Effector memory CD4-positive, alpha-beta T cell (primary cell): ENCODE measurements around the gene SZRD1.

Source experiments
- DNase-seq, 3 donors: peaks; one replicate each; pipeline ENCODE4 v3.0.0-alpha.2; 2020
- H3K27ac ChIP-seq: 2 replicates; pipeline ENCODE4 v1.7.0; 2013; ENCODE audit warnings: mild to moderate bottlenecking, low read length, moderate library complexity; ENCODE audit not compliant: insufficient read depth, poor library complexity, severe bottlenecking
- H3K27me3 ChIP-seq: replicated peaks from 2 replicates; pipeline ENCODE4 v1.7.0; 2013; ENCODE audit warnings: mild to moderate bottlenecking, low read length; ENCODE audit not compliant: insufficient read depth, control insufficient read depth, poor library complexity, severe bottlenecking
- H3K36me3 ChIP-seq: 2 replicates; pipeline ENCODE4 v1.7.0; 2013; ENCODE audit warnings: mild to moderate bottlenecking, low read length, moderate library complexity; ENCODE audit not compliant: control insufficient read depth, insufficient read depth
- H3K4me1 ChIP-seq: 2 replicates; pipeline ENCODE4 v1.7.0; 2013; ENCODE audit warnings: low read length, mild to moderate bottlenecking; ENCODE audit not compliant: control insufficient read depth, insufficient read depth, poor library complexity, severe bottlenecking
- H3K4me3 ChIP-seq: 2 replicates; pipeline ENCODE4 v1.7.0; 2013; ENCODE audit warnings: low read length, low read depth, mild to moderate bottlenecking; ENCODE audit not compliant: insufficient read depth, poor library complexity, severe bottlenecking
- H3K9me3 ChIP-seq: 2 replicates; pipeline ENCODE4 v1.7.0; 2013; ENCODE audit warnings: mild to moderate bottlenecking, low read length, moderate library complexity; ENCODE audit not compliant: control insufficient read depth

The SZRD1 gene

DNA sequence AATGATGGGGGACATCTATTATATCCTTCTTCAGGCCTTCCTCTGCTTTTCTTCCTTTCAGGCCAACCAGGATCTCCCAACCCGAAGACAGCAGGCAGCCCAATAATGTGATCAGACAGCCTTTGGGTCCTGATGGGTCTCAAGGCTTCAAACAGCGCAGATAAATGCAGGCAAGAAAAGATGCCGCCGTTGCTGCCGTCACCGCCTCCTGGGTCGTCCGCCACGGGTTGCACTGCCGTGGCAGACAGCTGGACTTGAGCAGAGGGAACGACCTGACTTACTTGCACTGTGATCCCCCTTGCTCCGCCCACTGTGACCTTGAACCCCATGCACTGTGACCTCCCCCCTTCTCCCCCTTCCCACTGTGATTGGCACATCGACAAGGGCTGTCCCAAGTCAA, 27.9 kb downstream of the SZRD1 start:
- H3K4me1 ChIP-seq: peaks cover 9% of the 10 kb centered on the region
- DNase-seq: no peak
- no peak overlapping the region for H3K27ac ChIP-seq
- H3K36me3 ChIP-seq: peaks cover 51% of the 10 kb centered on the region
- H3K4me3 ChIP-seq: no peak overlapping the region
- no peaks in the 10 kb centered on the region for H3K9me3 ChIP-seq
- no peaks in the 10 kb centered on the region for H3K27me3 ChIP-seq

DNA sequence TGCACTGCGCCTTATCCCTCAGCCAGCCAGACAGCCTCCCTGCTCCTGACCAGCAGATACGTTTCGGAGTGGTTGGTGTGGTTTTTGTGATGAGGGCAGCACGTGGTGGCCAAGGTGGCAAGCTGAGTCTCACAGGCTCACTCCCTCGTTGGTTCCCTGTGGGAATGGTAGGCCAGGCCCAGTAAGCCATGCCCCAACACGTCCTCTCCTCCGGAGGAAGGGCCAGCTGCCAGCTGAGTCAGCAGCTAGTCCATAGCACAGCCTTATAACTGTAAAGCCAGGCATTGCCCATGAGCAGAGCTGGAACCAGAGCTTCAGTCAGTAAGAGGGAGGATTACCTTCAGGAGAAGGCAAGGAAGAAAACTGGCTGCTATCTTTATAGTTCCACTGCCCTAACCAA, 29.5 kb downstream of the SZRD1 start:
- Histone ChIP-seq H3K4me1 (peaks cover under 1% of the 10 kb centered on the region), H3K36me3 (peaks cover 51% of the 10 kb centered on the region), H3K9me3 (no peaks in the 10 kb centered on the region), H3K4me3 (no peak overlapping the region), H3K27ac (no peak overlapping the region), H3K27me3 (no peaks in the 10 kb centered on the region)
- no peak for DNase-seq

DNA sequence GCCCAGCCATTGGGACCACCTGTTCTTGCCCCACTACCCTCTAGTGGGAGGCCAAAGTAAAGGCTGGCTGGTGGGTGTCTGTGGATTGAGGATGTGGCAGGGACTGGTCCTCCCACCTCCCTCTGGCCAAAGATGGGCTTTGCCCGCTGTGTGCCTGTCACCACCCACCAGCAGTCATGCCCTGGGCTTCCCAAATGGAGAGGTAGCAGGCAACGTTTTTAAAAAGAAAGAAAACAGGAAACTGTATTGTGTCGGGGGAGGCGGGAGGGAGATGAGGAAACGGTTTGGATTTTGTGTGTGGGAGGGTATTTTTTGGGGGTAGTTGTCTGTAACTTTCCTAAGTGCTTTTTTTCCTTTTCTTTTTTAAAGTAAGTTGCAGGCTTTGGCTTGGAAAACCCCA, 30.1 kb downstream of the SZRD1 start:
- Histone ChIP-seq H3K4me3 (no peak overlapping the region), H3K4me1 (no peaks in the 10 kb centered on the region), H3K9me3 (no peaks in the 10 kb centered on the region), H3K27me3 (no peaks in the 10 kb centered on the region), H3K36me3 (peaks cover 51% of the 10 kb centered on the region), H3K27ac (no peak overlapping the region)
- DNase-seq: no peak

DNA sequence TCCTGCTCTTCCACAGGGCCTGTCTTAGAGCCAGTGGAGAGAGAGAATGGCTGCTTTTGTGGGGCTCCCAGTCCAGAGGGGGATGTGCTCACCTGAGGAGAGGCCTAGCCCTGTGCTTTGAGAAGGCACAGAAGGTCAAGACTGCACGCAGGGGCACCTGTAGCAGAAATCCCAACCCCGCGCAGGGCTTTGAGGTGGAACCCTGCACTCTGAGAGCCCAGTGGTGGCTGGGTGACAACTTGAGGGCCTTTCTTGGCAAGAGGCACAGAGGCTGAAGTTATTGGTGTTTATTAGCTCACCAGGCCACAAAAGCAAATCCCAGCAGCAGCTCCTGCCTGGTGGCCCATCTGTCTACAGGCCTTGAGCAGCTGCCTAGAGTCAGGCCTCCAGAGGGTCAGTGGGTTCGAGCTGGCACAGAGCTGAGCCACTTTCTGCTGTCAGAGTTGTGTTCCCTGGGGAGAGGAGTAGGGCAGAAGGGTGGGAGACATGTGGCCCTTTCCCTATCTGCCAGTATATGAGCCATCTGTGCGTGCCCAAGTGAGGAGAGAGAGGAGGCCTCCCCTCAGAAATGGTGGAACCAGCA, 31.4 kb downstream of the SZRD1 start:
- no peaks in the 10 kb centered on the region for H3K9me3 ChIP-seq
- DNase-seq: no peak
- no peaks in the 10 kb centered on the region for H3K27me3 ChIP-seq
- H3K27ac ChIP-seq: no peak overlapping the region
- H3K4me1 ChIP-seq: no peaks in the 10 kb centered on the region
- H3K4me3 ChIP-seq: no peak overlapping the region
- peaks cover 41% of the 10 kb centered on the region for H3K36me3 ChIP-seq

DNA sequence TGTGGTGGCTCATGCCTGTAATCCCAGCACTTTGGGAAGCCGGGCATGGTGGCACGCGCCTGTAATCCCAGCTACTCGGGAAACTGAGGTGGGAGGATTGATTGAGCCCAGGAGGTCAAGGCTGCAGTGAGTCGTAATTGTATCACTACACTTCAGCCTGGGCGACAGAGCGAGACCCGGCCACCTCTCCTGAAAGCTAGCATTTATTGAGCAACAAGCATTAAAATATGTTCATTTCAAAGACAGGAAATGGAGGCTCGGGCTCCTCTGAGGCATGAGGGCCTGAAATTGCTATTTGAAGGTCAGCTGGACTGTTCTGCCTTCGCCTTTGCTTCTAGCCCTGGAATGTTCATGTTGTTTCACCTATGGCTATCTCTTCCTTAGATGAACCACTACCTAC, 35.7 kb downstream of the SZRD1 start:
- H3K9me3 ChIP-seq: no peaks in the 10 kb centered on the region
- H3K4me3 ChIP-seq: no peak overlapping the region
- no peaks in the 10 kb centered on the region for H3K4me1 ChIP-seq
- no peak for DNase-seq
- H3K27ac ChIP-seq: no peak overlapping the region
- no peaks in the 10 kb centered on the region for H3K36me3 ChIP-seq
- no peaks in the 10 kb centered on the region for H3K27me3 ChIP-seq

DNA sequence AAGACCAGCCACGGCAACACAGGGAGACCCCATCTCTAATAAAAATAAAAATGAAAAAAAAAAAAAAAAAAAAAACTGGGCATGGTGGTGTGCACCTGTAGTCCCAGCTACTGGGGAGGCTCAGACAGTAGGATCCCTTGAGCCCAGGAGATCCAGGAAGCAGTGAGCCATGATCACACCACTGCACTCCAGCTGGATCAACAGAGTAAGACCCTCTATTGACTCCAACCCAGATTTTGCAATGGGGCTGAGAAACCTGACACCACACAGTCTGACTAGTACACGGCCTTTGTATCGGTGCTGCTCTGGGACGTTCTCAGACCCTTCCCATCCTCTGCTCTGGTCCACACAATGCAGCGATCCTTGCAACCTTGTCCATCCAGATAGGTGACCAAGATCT, 38.4 kb downstream of the SZRD1 start:
- H3K27me3 ChIP-seq: no peaks in the 10 kb centered on the region
- H3K4me1 ChIP-seq: no peaks in the 10 kb centered on the region
- H3K36me3 ChIP-seq: no peaks in the 10 kb centered on the region
- H3K27ac ChIP-seq: no peak overlapping the region
- no peak for DNase-seq
- H3K4me3 ChIP-seq: no peak overlapping the region
- H3K9me3 ChIP-seq: no peaks in the 10 kb centered on the region

DNA sequence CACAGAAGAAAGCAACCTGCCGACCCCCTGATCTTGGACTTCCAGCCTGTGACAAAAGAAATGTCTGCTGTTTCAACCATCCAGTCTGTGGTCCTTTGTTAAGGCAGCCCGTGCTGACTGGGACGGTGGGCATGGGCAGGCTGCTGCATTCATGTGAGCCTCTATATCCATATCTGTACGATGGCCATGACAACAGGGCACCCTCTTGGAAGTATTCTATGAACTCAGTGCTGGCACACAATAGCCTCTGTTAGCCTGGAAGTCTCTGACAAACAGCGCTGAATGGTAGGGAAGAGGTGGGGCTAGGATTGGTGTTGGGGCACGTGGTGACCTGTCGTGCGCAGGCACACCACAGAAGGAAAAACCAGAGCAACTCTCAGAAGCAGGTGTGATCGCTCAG, 39.8 kb downstream of the SZRD1 start:
- Histone ChIP-seq H3K9me3 (no peaks in the 10 kb centered on the region), H3K4me3 (no peak overlapping the region), H3K36me3 (no peaks in the 10 kb centered on the region), H3K4me1 (no peaks in the 10 kb centered on the region), H3K27ac (no peak overlapping the region), H3K27me3 (no peaks in the 10 kb centered on the region)
- DNase-seq: no peak

DNA sequence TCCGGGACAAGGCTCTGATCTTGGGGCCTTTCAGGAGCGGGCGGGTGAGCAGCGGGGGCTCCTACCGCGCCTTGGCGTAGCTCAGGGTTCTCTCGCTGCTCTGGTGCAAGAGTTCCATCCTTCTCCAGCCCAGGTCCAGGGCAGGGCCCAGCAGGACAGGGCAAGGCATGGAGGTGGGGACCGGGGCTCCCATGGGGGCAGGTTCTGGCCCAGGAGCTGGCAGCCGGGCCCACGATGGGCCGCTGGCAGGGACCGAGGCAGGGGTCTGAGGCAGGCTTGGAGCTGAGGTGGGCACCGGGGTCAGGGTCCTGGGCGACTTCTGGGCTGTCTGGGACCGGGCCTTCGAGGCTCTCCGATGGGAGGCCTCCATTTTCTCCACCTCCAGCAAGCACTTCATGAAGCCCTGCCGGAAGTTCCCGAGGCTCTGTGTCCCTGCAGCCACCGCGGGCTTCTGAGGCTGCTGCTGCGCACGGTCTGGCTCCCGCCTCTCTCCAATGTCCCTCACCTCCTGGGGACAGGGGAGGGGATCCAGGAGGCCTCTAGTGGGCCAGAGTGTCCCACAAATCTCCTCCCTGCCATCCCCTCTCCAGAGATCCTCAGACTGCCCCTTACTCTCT, 42.6 kb downstream of the SZRD1 start:
- no peak overlapping the region for H3K4me3 ChIP-seq

DNA sequence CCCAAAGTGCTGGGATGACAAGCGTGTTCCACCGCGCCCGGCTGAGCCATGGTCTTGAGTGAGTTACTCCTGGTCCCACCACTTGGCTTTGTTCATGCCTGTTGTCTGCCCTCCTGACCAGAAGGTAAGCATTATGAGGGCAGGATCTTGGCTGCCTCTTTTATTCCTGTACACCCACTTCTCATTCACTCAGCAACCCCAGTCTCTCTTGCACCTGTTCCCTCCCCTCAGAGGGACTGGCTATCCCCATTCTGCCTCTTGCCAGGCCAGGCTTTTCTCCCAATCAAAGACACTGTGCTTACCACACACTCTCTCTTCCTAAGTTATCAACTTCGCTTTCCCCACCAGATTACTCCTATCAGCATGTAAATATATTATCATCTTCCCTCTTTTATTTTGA, 43.8 kb downstream of the SZRD1 start:
- no peak for DNase-seq
- no peaks in the 10 kb centered on the region for H3K36me3 ChIP-seq
- no peak overlapping the region for H3K27ac ChIP-seq
- H3K27me3 ChIP-seq: no peaks in the 10 kb centered on the region
- no peaks in the 10 kb centered on the region for H3K9me3 ChIP-seq
- no peak overlapping the region for H3K4me3 ChIP-seq
- no peaks in the 10 kb centered on the region for H3K4me1 ChIP-seq

More for the DNA sequence above, 42.6 kb downstream of the SZRD1 start:
- H3K27ac ChIP-seq: no peak overlapping the region
- DNase-seq: no peak
- H3K9me3 ChIP-seq: no peaks in the 10 kb centered on the region
- no peaks in the 10 kb centered on the region for H3K36me3 ChIP-seq
- no peaks in the 10 kb centered on the region for H3K4me1 ChIP-seq
- no peaks in the 10 kb centered on the region for H3K27me3 ChIP-seq

DNA sequence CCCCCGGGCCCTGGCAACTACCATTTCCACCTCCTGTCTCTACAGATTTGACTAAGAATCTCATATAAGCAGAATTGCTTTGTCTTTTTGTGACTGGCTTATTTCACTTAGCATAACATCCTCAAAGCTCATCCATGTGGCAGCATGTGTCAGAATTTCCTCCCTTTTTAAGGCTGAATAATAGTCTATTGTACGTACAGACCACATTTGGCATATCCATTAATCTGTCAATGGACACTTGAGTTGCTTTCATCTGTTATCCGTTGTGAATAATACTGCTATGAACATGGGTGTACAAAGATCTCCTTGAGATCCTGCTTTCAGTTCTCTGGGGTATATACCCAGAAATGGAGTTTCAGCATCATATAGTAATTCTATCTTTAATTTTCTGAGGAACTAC, 46.1 kb downstream of the SZRD1 start:
- no peak overlapping the region for H3K4me3 ChIP-seq
- H3K4me1 ChIP-seq: no peaks in the 10 kb centered on the region
- H3K27ac ChIP-seq: no peak overlapping the region
- no peak for DNase-seq
- no peaks in the 10 kb centered on the region for H3K36me3 ChIP-seq
- no peaks in the 10 kb centered on the region for H3K9me3 ChIP-seq
- H3K27me3 ChIP-seq: no peaks in the 10 kb centered on the region
